OCI-LY1 (cell line): ENCODE data around the gene SLIRP.

ENCODE experiments used
- H2AFZ ChIP-seq: fragments of 200-600 bp; sonication (generic), shearing (Covaris generic); 2 replicates; pipeline ENCODE4 v1.6.0; 2014; ENCODE audit warnings: antibody characterized with exemption, mild to moderate bottlenecking, low read length
- H3F3A ChIP-seq: fragments of 200-600 bp; sonication (generic), shearing (Covaris generic); 2 replicates; pipeline ENCODE4 v1.6.0; 2014; ENCODE audit warnings: mild to moderate bottlenecking, antibody characterized with exemption, low read length, moderate library complexity; ENCODE audit not compliant: insufficient read depth
- H3K27ac ChIP-seq: fragments of 200-600 bp; sonication (generic); 2 replicates; pipeline ENCODE4 v1.5.1; 2014; ENCODE audit warnings: low read length, mixed run types, mild to moderate bottlenecking, low read depth; ENCODE audit not compliant: poor library complexity, severe bottlenecking
- H3K27me3 ChIP-seq: fragments of 200-600 bp; sonication (generic); 2 replicates; pipeline ENCODE4 v1.6.0; 2014; ENCODE audit warnings: antibody characterized with exemption, mild to moderate bottlenecking, low read length, moderate library complexity; ENCODE audit not compliant: insufficient read depth
- H3K36me3 ChIP-seq: fragments of 200-600 bp; sonication (generic); 2 replicates; pipeline ENCODE4 v1.6.1; 2014; ENCODE audit warnings: mild to moderate bottlenecking, antibody characterized with exemption, low read length, moderate library complexity, mixed read lengths; ENCODE audit not compliant: insufficient read depth
- H3K4me1 ChIP-seq: fragments of 200-600 bp; sonication (generic); 2 replicates; pipeline ENCODE4 v1.5.1; 2014; ENCODE audit warnings: mild to moderate bottlenecking, low read length, moderate library complexity; ENCODE audit not compliant: insufficient read depth, severe bottlenecking
- H3K4me2 ChIP-seq: fragments of 200-600 bp; sonication (generic), shearing (Covaris generic); 2 replicates; pipeline ENCODE4 v1.6.1; 2014; ENCODE audit warnings: low read length
- H3K4me3 ChIP-seq: fragments of 200-600 bp; sonication (generic); 2 replicates; pipeline ENCODE4 v1.5.1; 2014; ENCODE audit warnings: low read length, low read depth, mild to moderate bottlenecking, mixed read lengths; ENCODE audit not compliant: poor library complexity, severe bottlenecking
- H3K79me2 ChIP-seq: fragments of 200-600 bp; shearing (Covaris generic); 2 replicates; pipeline ENCODE4 v1.6.1; 2016; ENCODE audit warnings: mixed run types, low read length, mixed read lengths; ENCODE audit not compliant: insufficient read depth
- H3K9ac ChIP-seq: fragments of 200-600 bp; sonication (generic), shearing (Covaris generic); 2 replicates; pipeline ENCODE4 v1.6.1; 2014; ENCODE audit warnings: mild to moderate bottlenecking, low read length, mixed read lengths
- H3K9me2 ChIP-seq: fragments of 200-600 bp; sonication (generic), shearing (Covaris generic); 2 replicates; pipeline ENCODE4 v1.6.1; 2014; ENCODE audit warnings: low read depth, mild to moderate bottlenecking, low read length, mixed read lengths
- H3K9me3 ChIP-seq: fragments of 200-600 bp; shearing (Covaris generic); 2 replicates; pipeline ENCODE4 v1.6.1; 2014; ENCODE audit warnings: low read length, mixed read lengths
- H4K20me1 ChIP-seq: fragments of 200-600 bp; sonication (generic), shearing (Covaris generic); 2 replicates; pipeline ENCODE4 v1.6.0; 2016; ENCODE audit warnings: mild to moderate bottlenecking, low read length; ENCODE audit not compliant: insufficient read depth
- CTCF ChIP-seq: fragments of 200-600 bp; sonication (generic), shearing (Covaris generic); IDR thresholded peaks from 2 replicates; pipeline ENCODE4 v1.5.1; 2017; ENCODE audit warnings: mild to moderate bottlenecking, antibody characterized with exemption, low read length, moderate library complexity, mixed read lengths
- EZH2 ChIP-seq: fragments of 200-600 bp; sonication (generic), shearing (Covaris generic); IDR thresholded peaks from 2 replicates; pipeline ENCODE4 v1.8.0; 2017; ENCODE audit warnings: borderline replicate concordance, mixed run types, mild to moderate bottlenecking, antibody characterized with exemption, low read length, moderate library complexity, mixed read lengths

SLIRP gene

GRCh38 chr14:77717608-77718305, 9.9 kb downstream of the SLIRP start:
- Histone ChIP-seq H3K4me1 (no peaks in the 10 kb centered on the region), H3K27ac (no peak overlapping the region), H3K4me3 (no peak overlapping the region), H3F3A (no peaks in the 10 kb centered on the region; the same call in 1 of the 2 replicates), H3K4me2 (no peak overlapping the region), H4K20me1 (no peaks in the 10 kb centered on the region), H3K27me3 (no peaks in the 10 kb centered on the region), H3K9ac (no peak overlapping the region), H3K36me3 (peaks cover 96% of the 10 kb centered on the region), H3K9me3 (no peaks in the 10 kb centered on the region), H3K9me2 (no peaks in the 10 kb centered on the region), H3K79me2 (peaks cover 5% of the 10 kb centered on the region), H2AFZ (no peak overlapping the region)
- TF ChIP-seq CTCF (no peak), EZH2 (no peak)

- Histone ChIP-seq H3K4me3 (no peak overlapping the region), H3K27ac (no peak overlapping the region), H3K9me3 (no peaks in the 10 kb centered on the region), H3K9me2 (no peaks in the 10 kb centered on the region), H3K4me2 (no peak overlapping the region), H3K4me1 (no peaks in the 10 kb centered on the region), H3K9ac (no peak overlapping the region), H3F3A (no peaks in the 10 kb centered on the region; the same call in 1 of the 2 replicates), H2AFZ (no peak overlapping the region), H4K20me1 (no peaks in the 10 kb centered on the region), H3K36me3 (peaks cover 93% of the 10 kb centered on the region), H3K27me3 (no peaks in the 10 kb centered on the region), H3K79me2 (no peaks in the 10 kb centered on the region)
- no peak for TF ChIP-seq EZH2
These were observed 13.5 kb downstream of the SLIRP start for GRCh38 chr14:77721437-77721836.

- no peak overlapping the region for H3K27ac ChIP-seq
- no peak for TF ChIP-seq CTCF
- no peak for TF ChIP-seq EZH2
- no peaks in the 10 kb centered on the region for H3K27me3 ChIP-seq
- H3K4me2 ChIP-seq = no peak overlapping the region
- H3K4me3 ChIP-seq = no peak overlapping the region
- H3K9me2 ChIP-seq = no peaks in the 10 kb centered on the region
- H3F3A ChIP-seq = no peaks in the 10 kb centered on the region; the same call in 1 of the 2 replicates
- H3K36me3 ChIP-seq = peaks cover 93% of the 10 kb centered on the region
- no peak overlapping the region for H3K9ac ChIP-seq
- H2AFZ ChIP-seq = no peak overlapping the region
- no peaks in the 10 kb centered on the region for H3K9me3 ChIP-seq
- H4K20me1 ChIP-seq = no peaks in the 10 kb centered on the region
- H3K79me2 ChIP-seq = no peaks in the 10 kb centered on the region
- H3K4me1 ChIP-seq = no peaks in the 10 kb centered on the region
These were observed 14.4 kb downstream of the SLIRP start for GRCh38 chr14:77722301-77722700.

GRCh38 chr14:77730976-77731497, 23.1 kb downstream of the SLIRP start:
- no peak overlapping the region for H3K27ac ChIP-seq
- no peak overlapping the region for H2AFZ ChIP-seq
- no peak overlapping the region for H3K4me2 ChIP-seq
- no peak overlapping the region for H3K4me3 ChIP-seq
- no peaks in the 10 kb centered on the region for H3K9me3 ChIP-seq
- H3K36me3 ChIP-seq = peaks cover 100% of the 10 kb centered on the region
- H3K9me2 ChIP-seq = no peaks in the 10 kb centered on the region
- no peaks in the 10 kb centered on the region; the same call in 1 of the 2 replicates for H4K20me1 ChIP-seq
- H3F3A ChIP-seq = no peaks in the 10 kb centered on the region
- no peaks in the 10 kb centered on the region for H3K27me3 ChIP-seq
- no peak overlapping the region for H3K9ac ChIP-seq
- H3K4me1 ChIP-seq = no peaks in the 10 kb centered on the region
- no peaks in the 10 kb centered on the region; the same call in 1 of the 2 replicates for H3K79me2 ChIP-seq
- TF ChIP-seq EZH2 (no peak), CTCF (no peak)
